DOHH2 (cell line): Measurements from ENCODE around the gene UPF3A.

Source experiments
- EZH2phosphoT487 ChIP-seq: fragments of 200-600 bp; sonication (generic); IDR thresholded peaks from 2 replicates; pipeline ENCODE4 v1.6.1; 2017; ENCODE audit warnings: borderline replicate concordance, mild to moderate bottlenecking, antibody characterized with exemption, low read length, moderate library complexity, mixed read lengths
- TF ChIP-seq, protein P1 (sequence below): fragments of 200-600 bp; sonication (generic); IDR thresholded peaks from one replicate; pipeline ENCODE4 v1.5.1; 2014; ENCODE audit warnings: antibody characterized with exemption, mild to moderate bottlenecking, low read depth, low read length; ENCODE audit not compliant: poor library complexity, severe bottlenecking

DNA sequence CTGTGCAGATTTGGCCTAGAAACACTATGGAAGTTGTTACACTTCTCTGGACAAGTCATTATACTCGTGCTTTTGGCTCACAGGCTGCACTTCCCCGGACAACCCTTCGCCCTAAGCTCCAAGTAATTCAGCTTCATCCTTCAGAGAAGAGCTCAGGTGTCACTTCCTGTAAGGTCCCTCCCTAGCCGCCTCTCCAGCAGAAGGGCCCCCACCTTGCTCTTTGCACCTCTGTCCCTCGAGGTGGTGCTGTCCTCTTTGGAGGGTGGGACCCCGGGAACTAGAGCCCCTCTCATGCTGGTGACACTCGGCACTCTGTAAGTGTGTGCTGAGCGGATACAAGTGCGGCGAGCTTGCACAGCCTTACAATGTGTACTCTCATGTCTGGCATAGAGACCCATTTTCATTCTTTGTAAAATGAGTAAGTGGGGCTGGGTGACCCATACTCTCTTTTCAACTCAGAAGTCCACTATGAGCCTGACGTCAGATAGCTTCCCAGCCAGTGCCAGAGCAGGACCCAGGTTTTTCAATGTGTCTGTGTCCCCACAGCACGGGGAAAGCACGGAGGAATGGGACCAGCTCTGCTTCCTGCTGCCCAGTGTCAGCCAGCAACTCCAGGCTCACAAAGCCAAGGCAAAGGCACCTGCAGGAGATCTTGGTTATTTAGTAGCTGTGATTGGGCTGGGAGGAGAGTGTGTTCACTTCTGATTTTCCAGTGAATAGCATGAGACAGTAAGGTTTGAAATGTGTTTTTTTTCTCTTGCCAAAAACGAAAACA lies 59.8 kb downstream of the UPF3A start:
- TF ChIP-seq, protein P1, sequence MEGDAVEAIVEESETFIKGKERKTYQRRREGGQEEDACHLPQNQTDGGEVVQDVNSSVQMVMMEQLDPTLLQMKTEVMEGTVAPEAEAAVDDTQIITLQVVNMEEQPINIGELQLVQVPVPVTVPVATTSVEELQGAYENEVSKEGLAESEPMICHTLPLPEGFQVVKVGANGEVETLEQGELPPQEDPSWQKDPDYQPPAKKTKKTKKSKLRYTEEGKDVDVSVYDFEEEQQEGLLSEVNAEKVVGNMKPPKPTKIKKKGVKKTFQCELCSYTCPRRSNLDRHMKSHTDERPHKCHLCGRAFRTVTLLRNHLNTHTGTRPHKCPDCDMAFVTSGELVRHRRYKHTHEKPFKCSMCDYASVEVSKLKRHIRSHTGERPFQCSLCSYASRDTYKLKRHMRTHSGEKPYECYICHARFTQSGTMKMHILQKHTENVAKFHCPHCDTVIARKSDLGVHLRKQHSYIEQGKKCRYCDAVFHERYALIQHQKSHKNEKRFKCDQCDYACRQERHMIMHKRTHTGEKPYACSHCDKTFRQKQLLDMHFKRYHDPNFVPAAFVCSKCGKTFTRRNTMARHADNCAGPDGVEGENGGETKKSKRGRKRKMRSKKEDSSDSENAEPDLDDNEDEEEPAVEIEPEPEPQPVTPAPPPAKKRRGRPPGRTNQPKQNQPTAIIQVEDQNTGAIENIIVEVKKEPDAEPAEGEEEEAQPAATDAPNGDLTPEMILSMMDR, result no peak
- no peak for TF ChIP-seq EZH2phosphoT487
